GM10847 (cell line): ENCODE measurements around the gene MCM5.

ENCODE experiments used
- POLR2A ChIP-seq: IDR thresholded peaks from 2 replicates; pipeline ENCODE4 v1.6.1; 2011; ENCODE audit not compliant: insufficient read length; ENCODE audit errors: extremely low read depth

MCM5 gene

DNA sequence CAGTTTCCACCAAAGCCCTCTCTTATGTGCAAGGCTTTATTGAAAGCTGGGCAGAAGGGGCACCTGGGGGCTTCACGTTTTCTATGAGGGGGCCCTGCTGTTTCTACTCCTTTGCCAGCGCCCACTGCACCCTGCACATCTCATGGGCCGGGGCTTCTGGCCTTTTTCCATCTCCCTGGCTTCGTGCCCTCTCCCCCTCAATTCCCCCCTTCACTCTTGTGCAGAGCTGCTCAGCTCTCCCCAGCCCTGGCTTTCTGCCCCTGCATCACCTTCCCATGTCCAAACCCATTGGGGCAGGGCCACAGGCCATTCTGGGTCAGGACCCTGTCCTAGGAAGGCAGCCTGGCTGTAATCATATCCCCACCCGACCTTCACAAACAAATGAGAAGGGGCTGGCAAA is 36.5 kb downstream of the MCM5 start:
- TF ChIP-seq POLR2A = no peak

DNA sequence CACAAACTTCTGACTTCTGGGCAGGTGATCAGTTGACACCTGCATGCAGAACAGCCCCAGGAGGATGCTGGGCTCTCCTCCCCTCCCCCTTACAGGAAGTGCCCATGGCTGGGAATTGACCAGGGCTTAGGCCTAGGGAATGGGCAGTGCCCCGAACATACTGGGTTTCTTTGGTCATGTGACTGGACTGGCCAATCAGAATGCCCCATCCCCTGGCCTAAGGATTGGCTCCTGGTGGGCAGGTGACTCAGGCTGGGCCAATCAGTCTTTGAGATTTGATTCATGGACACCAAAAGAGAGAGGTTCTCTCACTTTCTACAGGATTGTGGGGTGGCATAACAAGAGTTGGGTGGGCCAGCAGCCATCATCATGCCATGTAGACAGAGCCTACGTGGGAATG is 37.1 kb downstream of the MCM5 start:
- no peak for TF ChIP-seq POLR2A

DNA sequence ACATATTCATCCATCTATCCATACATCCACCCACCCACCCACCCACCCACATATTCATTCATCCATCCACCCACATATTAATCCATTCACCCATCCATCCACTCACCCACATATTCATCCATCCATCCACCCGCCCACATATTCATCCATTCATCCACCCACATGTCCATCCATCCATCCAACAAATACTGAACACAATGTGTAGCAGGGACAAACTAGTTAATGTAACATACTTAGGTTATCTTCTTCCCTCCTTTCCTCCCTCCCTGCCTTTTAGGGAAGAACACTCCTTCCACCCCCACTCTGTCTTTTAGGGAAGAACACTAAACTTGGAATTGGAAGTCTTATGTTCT is 39.4 kb downstream of the MCM5 start:
- no peak for TF ChIP-seq POLR2A

DNA sequence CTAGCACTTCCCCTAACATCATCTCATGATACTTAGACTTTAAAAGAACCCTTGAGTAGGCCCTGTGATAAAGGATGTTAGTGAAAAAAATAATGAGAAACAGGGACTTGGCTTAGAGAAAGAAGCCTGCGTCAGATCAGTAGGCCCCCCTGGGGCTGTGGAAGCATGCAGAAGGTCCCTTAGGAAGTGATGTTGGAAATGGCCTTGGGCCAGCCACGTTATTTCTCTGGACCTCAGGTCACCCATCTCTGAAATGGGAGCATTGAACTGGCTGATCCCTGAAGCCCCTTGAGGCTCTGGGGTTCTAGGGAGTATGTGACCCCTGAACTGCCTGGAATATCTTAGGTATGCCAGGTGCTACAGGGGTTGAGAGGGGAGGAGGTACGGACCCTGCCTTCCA is 40.2 kb downstream of the MCM5 start:
- no peak for TF ChIP-seq POLR2A

DNA sequence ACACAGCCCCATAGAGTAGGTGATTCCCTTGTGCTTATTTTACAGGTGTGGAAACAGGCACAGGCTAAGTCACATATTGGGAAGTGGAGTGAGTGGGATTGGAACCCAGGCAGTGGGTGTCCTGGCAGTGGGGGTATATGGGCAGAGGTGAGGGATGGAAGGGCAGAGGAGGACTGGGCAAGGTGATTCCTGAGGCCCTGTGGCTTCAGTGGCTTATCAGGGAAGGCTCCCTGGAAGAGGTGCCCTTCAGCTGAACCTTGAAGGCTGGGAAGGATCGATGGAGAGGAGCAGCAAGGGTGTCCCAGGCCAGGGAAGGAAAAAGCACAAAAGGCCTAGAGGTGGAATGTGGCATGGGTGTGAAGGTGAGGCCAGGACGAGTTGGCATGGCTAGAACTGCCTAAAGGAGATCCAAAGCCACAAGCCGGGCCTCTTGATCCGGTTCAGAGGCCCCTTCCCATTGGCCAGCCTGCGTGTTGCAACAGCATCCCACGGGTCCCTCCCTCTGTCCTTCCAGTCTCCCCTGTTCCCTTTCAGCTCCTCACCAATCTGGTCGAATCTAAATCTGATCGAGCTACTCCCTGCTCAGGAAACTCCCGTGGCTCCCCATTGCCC is 41.7 kb downstream of the MCM5 start:
- no peak for TF ChIP-seq POLR2A

DNA sequence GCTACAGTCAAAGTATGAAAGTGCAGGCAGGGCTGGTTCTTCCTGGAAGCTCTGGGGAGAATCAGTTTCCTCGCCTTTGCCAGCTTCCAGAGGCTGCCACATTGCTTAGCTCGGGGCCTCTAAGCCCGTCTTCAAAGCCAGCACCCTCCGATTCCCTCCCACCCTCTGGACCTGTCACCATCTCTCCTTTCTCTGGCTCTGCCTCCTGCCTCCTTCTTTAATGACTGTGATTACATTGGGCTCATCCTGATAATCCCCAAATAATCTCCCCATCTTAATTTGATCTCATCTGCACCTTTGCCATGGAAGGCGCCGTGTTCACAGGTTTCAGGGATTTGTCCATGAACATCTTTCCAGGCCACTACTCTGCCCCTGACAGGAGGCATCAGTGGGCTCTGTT is 42.5 kb downstream of the MCM5 start:
- no peak for TF ChIP-seq POLR2A

DNA sequence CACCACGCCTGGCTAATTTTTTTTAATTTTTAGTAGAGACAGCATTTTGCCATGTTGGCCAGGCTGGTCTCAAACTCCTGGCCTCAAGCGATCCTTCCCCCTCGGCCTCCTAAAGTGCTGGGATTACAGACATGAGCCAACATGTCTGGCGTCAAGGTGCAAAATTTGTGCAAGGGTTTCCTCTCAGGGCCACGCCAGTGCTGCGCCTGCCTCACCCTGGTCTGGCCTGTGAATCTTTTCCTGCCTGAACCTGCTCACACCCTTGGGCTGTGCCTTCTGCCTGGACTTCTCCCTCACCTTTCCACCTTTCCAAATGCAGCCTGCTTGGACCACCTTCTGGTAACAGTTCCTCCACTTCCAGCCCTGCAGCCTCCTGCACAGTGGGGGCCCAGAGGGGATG is 43.4 kb downstream of the MCM5 start:
- TF ChIP-seq POLR2A = no peak

DNA sequence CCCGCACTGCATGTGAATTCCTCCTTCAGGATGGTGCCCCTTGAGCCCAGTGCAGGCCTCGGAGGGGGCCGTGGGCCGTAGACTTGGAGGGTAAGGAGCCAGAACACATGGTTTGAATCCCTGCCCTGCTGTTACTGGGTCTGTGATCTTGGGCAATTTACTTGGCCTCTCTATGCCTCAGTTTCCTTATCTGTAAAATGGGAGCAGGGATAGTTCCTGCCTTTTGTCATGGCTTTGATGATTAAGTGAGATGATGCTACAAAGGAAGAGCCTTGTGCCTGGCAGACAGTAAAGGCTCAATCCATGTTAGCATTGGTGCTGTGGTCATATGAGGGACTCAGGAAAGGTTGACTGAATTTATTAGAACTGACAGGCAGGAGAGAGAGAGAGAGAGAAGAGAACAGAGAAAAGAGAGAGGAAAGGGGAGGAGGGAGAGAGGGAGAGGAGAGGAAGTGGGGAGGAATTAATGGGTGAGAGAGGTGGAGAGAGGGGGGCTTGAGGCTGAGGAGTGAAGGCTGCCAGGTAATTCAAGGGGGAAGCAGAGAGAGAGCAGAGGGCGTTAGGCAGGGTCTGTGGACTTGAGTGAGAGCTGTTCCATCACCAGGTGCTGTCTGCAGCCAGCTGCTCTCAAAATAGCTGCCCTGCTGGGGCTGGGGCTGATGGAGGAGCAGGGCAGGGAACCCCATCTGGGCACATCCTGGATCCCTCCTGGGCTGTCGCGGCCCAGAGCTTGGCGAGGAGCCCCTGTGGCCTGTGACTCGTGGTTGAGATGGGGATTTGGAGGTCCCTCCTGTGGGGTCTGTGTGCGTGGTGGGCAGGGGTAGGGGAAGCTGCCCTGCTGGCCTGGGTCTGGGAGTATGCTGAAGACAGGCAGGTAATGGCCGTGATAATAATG is 44.1 kb downstream of the MCM5 start:
- no peak for TF ChIP-seq POLR2A

DNA sequence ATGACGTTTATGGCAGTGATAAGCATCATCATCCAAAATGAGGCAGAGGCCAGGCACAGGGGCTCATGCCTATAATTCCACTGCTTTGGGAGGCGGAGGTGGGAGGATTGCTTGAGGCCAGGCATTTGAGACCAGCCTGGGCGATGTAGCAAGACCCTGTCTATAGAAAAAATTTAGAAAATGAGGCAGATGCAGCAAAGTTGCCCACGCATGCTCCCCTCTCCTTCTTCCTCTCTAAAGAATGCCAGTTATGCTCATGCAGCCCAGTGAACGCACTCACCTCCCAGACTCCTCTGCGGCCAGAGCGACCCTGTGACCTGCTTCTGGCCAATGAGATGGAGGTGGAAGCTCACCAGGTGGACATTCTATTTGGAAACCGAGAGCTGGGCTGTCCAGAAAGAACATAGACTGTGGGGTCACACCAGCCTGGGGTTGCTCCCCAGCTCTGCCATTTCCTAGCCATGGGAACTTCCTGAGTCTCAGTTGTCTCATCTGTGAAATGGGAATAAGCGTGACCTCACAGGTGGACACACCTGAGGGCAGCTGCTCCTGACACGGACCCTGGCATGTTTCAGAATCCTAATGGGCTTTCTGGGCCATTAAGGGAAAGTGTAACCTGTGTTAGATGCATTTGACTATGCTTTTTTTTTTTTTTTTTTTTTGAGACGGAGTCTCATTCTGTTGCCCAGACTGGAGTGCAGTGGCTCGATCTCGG is 44.9 kb downstream of the MCM5 start:
- no peak for TF ChIP-seq POLR2A

DNA sequence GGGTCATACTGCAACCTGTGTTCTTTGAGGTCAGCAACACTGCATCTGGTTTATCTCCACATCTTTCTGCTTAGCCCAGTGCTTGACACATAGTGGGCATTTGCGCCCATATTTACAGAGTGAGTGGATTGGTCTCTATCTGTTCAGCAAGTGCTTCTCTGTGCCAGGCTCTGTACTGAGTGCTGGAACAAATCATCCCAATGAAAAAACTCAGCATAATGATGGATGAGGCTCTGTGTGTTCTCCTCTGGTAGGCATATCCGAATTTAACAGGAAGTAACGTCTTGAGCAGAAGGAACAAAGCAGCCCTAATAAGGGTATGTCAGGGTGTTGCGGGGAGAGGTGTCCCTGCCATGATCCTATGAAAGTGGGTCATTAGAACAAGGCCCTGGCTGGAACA is 46.0 kb downstream of the MCM5 start:
- no peak for TF ChIP-seq POLR2A

DNA sequence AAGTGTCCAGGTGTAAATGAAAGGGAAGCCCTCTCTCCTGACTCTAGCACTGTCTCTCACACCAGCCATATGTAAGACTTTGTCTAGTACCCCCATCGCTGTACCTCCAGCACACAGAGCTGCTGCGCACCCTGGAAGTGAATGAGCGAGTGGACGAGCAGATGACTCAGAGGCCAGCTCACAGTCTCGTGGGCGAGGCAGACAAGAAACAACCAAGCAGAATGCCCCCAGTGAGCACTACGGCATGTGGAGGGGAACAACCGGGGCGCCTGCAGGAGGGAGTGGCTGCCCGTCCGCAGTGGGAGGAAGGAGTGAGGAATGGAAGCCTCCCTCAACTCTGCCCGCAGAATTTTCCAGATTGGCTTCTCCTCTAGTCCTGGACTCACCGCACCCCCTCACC is 46.4 kb downstream of the MCM5 start:
- no peak for TF ChIP-seq POLR2A

DNA sequence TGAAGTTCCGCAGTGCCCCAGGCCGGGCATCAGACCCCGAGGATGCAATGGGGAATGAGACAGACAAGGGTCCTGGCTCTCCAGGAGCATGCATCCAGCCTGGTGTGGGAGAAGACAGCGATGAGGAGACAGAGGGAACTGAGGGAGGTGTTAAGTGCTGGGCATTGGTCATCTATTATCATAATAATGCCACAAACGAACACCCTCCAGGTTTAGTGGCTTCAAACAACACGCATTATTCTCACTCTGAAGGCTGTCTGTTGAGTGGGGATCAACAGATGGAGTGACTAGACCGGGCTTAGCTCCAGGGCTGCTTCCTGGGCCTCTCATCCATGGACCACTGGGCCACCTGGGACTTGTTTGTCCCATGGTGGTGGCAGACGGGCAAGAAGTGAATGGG is 48.6 kb downstream of the MCM5 start:
- no peak for TF ChIP-seq POLR2A

DNA sequence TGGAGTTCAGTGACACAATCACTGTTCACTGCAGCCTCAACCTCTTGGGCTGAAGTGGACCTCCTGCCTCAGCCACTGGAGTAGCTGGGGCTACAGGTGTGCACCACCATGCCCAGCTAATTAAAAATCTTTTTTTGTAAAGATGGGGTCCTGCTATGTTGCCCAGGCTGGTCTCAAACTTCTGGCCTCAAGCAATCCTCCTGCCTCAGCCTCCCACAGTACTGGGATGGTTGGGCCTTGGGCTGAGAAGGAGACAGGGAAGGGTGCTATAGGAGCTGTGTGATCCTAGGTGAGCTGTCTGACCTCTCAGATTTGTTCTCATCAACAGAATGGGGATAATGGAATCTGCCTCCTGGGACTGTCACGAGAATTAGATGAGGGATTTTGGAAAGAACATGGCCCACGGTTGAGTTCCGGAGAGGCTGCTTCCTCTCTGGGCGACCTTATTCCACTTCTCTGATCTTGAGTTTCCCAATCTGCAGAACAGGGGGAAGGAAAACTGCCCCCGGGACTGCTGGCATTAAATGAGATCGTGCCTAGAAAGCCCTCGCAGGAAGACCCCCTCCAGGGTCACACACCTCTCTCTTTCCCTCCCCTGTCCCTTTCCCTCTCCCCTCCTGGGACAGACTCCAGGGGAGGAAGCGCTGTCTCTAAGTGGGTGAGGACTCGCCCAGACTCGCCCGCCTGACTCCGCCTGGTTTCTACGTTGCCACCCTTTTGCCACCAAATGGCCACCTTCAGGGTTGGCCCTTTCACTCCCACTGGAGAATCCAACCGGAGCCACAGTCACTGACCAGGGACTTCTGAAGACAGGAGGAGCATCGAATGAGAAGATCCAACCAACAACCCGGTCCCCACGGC is 50.1 kb downstream of the MCM5 start:
- no peak for TF ChIP-seq POLR2A

DNA sequence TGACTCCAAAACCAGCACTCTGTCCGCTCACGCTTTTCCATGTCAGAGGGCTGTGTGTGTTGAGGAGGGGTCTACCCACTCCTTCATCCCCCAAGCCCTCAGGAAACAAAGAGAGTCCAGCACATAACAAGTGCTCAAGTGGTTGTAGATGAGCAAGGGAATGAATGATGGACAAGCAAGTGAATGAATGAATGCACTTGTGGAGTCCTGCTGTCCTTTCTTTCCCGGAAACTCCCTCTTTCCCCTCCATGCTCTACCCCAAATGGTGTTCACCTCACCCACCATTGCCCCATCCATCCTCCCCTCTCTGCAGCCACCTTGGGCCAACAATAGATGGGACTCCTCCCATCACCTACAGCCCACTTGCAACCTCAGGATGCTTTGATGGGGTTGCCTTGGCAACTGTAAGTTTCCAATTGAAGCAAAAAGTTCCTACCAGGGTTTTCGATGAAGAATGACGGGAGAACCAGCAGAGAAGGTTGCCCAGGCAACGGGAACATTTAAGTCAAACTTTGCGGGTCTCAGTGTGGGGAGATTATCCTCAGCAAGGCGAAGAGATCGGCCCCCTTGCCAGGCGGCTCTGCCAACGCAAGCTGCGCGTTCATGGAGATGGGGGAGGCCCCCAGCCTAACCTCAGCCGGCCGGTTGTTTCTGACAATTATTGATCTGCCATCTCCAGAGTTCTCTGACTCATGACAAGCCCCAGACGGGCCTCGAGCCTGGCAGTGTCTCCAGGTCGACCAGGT is 51.1 kb downstream of the MCM5 start:
- no peak for TF ChIP-seq POLR2A

DNA sequence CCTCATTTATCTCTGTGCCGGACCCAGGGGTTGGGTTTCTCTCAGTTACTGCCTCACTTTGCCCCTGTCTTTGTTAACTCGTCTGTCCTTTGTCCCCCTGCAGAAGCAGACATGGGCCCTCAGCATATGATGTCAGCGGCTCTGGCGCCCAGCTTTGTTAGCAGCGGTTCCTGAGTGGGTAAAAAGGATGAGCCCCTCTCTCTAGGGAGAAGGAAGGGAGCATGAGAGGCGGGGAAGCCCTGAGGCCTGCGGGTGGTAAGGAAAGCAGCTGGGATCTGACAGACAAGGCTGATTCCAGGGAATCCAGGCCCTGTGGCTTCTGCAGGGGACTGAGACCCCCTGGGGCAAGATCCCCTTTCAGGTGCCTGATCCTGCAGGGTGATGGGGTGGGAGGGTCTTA is 51.7 kb downstream of the MCM5 start:
- TF ChIP-seq POLR2A = no peak
